HG03139 (cell line): ENCODE results near the gene PCP4L1.
"Not testable (repeated sequence)": the region's sequence is repeated elsewhere in the genome, so short reads cannot be mapped to it uniquely, and the experiment has no call there.

ENCODE experiments used
- ATAC-seq: cut with Tn5 transposase; IDR thresholded peaks from one replicate; pipeline ENCODE4 v1.9.1; 2021; ENCODE audit not compliant: unreplicated experiment

The PCP4L1 gene

DNA sequence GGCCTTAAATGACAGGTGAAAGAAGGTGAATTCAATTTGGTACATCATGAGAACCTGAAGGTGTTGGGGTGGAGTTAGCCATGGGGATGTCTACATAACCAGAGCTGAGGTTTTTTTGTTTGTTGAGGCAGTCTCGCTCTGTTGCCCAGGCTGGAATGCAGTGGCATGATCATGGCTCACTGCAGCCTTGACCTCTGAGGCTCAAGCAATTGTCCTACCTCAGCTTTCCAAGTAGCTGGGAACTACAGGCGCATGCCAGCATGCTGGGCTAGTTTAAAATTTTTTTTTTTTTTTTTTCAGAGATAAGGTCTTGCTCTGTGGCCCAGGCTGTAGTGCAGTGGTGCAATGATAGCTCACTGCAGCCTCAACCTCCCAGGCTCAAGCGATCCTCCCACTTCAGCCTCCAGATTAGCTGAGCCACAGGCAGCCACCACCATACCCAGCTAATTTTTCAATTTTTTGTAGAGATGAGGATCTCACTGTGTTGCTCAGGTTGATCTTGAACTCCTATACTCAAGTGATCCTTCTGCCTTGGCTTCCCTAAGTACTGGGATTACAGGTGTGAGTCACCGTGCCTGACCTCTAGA is 53.1 kb downstream of the PCP4L1 start:
- no peak for ATAC-seq

DNA sequence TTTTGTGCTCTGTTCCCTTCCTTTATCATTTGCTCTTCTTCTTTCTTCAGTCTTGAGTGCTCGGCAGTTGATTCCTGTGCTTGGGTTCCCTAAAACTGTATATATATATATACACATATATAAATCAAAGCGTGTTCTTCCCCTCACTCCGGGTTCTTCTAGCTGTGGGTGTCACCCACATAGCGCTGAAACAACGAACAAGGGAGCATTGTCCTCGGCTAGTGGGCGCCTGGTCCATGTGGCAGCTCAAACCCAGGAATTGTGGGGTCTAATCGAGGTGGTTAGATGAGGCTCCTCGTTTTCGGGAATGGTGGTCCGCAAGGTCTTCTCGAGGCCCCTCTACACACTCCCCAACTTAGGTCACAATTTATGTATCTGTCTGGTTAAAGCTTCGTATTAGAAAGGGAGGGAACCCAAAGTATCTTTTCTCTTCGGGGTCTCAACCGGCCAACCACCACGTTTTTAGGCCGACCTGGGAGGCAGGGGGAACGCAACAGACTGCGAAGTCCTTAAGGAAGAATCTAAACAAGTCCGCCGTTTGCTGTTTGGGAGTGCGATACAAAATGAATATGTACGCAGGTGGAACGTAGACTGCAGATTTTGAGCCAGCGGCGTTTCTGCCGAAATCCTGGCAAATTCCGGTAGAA is 55.1 kb downstream of the PCP4L1 start:
- no peak for ATAC-seq

DNA sequence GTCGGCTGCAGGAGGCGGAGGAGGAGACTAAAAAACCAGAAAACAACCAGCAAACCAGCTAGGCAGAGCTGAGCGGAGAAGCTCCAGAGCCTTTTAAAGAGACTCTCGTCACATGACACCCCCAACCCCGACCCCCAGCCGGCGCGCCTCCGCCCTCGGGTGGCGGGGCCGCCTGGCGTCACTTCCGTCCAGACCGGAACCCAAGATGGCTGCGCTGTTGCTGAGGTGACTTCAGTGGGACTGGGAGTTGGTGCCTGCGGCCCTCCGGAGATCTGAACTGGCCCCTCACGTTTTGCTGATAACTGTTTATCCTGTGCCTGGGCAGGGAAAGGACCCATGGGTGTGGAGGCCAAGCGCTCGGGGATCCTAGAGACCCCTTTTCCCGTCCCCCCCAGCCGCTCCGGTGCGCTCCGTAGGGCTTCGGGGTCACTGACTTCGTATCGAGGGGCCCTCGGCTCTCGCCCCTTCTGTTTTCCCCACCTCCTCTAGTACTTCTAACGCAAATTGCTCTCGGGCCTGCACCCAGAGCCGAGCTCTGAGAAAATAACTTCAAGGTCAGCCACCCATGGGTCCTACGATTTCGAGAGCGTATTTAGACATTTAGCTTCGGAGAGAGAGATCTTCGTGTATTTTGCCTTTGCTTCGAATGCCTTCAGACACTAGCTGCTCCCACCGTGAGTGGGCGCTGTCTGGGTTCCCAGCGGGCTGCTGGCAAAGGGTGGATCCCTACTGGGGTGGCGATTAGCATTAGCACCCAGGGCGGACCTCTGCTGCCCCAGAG is 55.8 kb downstream of the PCP4L1 start, which contains the start of gene SDHC:
Gene SDHC, plus strand, starts transcription at position 181 of the 781 bp plus-strand sequence. Its CDS starts 25 bp downstream, at position 206.
- ATAC-seq: peak; percentile 82

DNA sequence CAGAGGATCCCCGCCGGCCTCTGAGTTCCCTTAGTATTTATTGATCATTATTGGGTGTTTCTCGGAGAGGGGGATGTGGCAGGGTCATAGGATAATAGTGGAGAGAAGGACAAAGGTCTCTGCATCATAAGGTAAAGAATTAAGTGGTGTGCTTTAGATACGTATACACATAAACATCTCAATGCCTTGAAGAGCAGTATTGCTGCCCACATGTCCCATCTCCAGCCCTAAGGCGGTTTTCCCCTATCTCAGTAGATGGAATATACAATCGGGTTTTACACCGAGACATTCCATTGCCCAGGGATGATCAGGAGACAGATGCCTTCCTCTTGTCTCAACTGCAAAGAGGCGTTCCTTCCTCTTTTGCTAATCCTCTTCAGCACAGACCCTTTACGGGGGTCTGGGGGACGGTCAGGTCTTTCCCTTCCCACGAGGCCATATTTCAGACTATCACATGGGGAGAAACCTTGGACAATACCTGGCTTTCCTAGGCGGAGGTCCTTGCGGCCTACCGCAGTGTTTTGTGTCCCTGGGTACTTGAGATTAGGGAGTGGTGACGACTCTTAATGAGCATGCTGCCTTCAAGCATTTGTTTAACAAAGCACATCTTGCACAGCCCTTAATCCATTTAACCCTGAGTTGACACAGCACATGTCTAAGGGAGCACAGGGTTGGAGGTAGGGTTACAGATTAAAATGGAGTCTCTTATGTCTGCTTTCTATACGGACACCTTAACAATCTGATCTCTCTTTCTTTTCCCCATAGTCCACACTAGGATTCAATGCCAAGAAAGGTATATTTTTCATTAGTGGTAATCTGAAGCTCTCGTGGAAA is 57.5 kb downstream of the PCP4L1 start:
- ATAC-seq: not testable (repeated sequence)

DNA sequence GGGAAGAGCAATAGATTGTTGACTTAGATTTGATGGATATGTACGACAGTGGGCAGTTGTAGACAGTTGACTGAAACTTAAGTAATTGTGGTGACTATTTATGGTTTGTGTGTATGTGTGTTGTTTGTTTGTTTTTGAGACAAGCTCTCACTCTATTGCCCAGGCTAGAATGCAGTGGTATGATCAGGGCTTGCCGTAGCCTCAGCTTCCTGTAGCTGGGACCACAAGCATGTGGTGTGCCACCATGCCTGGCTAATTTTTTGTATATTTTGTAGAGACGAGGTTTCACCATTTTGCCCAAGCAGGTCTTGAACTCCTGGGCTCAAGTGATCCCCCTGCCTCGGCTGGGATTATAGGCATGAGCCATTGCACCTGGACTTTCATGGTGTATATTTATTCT is 65.5 kb downstream of the PCP4L1 start:
- ATAC-seq: no peak

DNA sequence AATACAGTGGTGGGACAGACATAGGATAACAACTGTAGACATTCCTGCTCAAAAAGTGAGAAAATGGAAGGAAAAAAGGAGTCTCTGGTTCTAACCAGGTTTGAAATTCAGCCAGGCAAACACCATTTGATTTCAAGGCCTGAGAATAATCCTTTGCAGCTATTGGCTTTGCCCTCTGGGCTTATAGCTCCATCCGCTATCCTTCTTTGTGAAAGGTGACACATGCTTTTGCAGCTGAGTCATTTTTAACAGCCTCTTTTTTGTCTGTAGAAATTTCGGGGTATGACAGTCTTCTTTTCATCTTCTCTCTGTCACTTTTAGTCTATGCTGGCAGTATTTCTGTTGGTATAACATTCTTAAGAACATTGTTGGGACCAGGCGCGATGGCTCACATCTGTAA is 71.8 kb downstream of the PCP4L1 start:
- no peak for ATAC-seq

DNA sequence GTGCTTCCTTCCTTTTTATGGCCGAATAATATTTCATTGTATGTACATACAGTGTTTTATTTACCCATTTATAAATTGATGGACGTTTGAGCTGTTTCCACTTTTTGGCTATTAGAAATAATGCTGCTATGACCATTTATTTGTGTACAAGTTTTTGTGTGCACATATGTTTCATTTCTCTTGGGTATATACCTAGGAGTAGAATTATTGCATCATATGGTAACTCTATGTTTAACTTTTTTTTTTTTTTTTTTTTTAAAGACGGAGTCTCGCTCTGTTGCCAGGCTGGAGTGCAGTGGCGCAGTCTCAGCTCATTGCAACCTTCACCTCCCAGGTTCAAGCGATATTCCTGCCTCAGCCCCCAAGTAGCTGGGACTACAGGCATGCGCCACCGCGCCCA is 74.6 kb downstream of the PCP4L1 start:
- ATAC-seq: no peak
